Hepatocyte (in vitro differentiated cells): ENCODE results near the gene VWA1. TPM values are rescaled to one million over a fixed set of nuclear protein-coding genes. Genes with fewer than 3 reads are reported as not detected.

Source experiments
- DNase-seq: peaks from one replicate; pipeline ENCODE4 v3.0.0-alpha.2; 2016; ENCODE audit warnings: low spot score
- H2AFZ ChIP-seq: fragments of 200-600 bp; sonication (generic); 2 replicates; pipeline ENCODE4 v1.6.0; 2016; ENCODE audit warnings: antibody characterized with exemption, mild to moderate bottlenecking
- H3K27ac ChIP-seq: fragments of 200-600 bp; sonication (generic); 2 replicates; pipeline ENCODE4 v1.5.1; 2016; ENCODE audit warnings: mild to moderate bottlenecking
- H3K27me3 ChIP-seq: fragments of 200-600 bp; sonication (generic); 2 replicates; pipeline ENCODE4 v1.6.1; 2016
- H3K36me3 ChIP-seq: fragments of 200-600 bp; sonication (generic); replicated peaks from 2 replicates; pipeline ENCODE4 v1.5.1; 2016; ENCODE audit warnings: low read depth; ENCODE audit not compliant: insufficient read depth
- H3K4me1 ChIP-seq: fragments of 200-600 bp; sonication (generic); 2 replicates; pipeline ENCODE4 v1.5.1; 2016; ENCODE audit warnings: mild to moderate bottlenecking, moderate library complexity; ENCODE audit not compliant: insufficient read depth
- H3K4me2 ChIP-seq: fragments of 200-600 bp; sonication (generic); 2 replicates; pipeline ENCODE4 v1.6.0; 2016
- H3K4me3 ChIP-seq: fragments of 200-600 bp; sonication (generic); 2 replicates; pipeline ENCODE4 v1.5.1; 2016; ENCODE audit warnings: mild to moderate bottlenecking
- H3K79me2 ChIP-seq: fragments of 200-600 bp; sonication (generic); 2 replicates; pipeline ENCODE4 v1.6.0; 2017; ENCODE audit warnings: mild to moderate bottlenecking
- H3K9me2 ChIP-seq: fragments of 200-600 bp; sonication (generic); replicated peaks from 2 replicates; pipeline ENCODE4 v1.6.0; 2017; ENCODE audit warnings: mild to moderate bottlenecking; ENCODE audit not compliant: insufficient read depth
- H3K9me3 ChIP-seq: fragments of 200-600 bp; sonication (generic); 2 replicates; pipeline ENCODE4 v1.5.1; 2016; ENCODE audit warnings: low read depth, mild to moderate bottlenecking
- H4K20me1 ChIP-seq: fragments of 200-600 bp; sonication (generic); 2 replicates; pipeline ENCODE4 v1.6.0; 2016; ENCODE audit warnings: mild to moderate bottlenecking; ENCODE audit not compliant: insufficient read depth, poor library complexity, severe bottlenecking
- EZH2 ChIP-seq: fragments of 200-600 bp; sonication (generic); IDR thresholded peaks from 2 replicates; pipeline ENCODE4 v1.6.1; 2016; ENCODE audit warnings: antibody characterized with exemption, mild to moderate bottlenecking, borderline replicate concordance
- EZH2phosphoT487 ChIP-seq: fragments of 200-600 bp; sonication (generic); IDR thresholded peaks from one replicate; pipeline ENCODE4 v1.6.1; 2018; ENCODE audit warnings: antibody characterized with exemption, mild to moderate bottlenecking, low read depth, moderate library complexity; ENCODE audit not compliant: unreplicated experiment, severe bottlenecking
- WGBS: methylation state at CpG from one replicate; pipeline ENCODE4 v1.1.6; 2016; ENCODE audit warnings: low lambda C conversion rate; ENCODE audit errors: missing lambda C conversion rate; 5-methylcytosine and 5-hydroxymethylcytosine counted together
- polyA plus RNA-seq: library from polyadenylated mRNA; unstranded; fragments of >200 nt; fragmentation: Nextera tagmentation; extraction: Ambion mirVana; gene quantifications from 2 replicates; pipeline ENCODE4 v1.2.1, GENCODE V29; 2016
- total RNA-seq: library from RNA; depleted of rRNA; stranded (reverse); fragments of >200 nt; gene quantifications from 2 replicates; pipeline ENCODE4 v1.2.3, GENCODE V29; 2014
- TF ChIP-seq, protein P1 (sequence below): fragments of 200-600 bp; sonication (generic); IDR thresholded peaks from 2 replicates; pipeline ENCODE4 v1.5.1; 2016; ENCODE audit warnings: antibody characterized with exemption, mild to moderate bottlenecking; ENCODE audit not compliant: poor library complexity

Gene VWA1
- total and polyA plus RNA-seq, 2 experiments from 2014 or later: 37.7 to 114 TPM

DNA sequence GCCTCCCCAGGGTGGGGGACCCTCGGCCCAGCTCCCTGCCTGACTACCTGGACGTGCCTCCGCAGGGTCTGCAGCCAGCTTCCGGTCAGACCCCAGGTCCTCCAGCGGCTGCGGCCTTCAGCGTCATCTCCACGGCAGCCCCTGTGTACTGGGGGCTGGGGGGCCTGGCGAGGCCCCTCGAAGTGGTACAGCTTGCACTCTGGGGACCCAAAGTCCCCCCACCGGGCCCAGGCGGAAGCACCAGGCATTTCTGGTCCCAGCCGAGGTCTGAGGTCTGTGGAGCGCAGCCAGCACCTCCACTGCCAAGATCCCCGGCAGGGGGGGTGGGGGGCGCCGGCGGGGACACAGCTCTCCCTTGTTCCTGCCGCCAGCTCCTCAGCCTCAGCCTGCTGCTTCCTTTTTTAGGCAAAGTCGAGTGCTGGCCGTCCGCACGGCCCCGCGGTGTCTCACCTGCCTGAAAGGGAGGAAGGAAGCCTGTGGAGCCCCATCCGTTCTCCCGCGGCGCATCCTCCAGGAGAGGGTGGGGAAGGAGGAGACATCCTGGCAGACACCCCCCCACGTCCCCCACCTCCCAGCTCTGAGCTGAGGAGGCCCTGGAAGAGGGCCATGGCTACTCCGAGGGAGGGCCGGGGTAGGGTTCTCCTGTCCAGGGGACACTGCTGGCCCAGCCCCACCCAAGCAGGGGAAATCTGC is 1.2 kb upstream of the VWA1 start:
- DNase-seq: no peak
- H3K4me3 ChIP-seq: no peak overlapping the region
- WGBS: 54% methylated on average over 23 of the region's 32 CpGs
- H3K9me3 ChIP-seq: no peaks in the 10 kb centered on the region
- TF ChIP-seq EZH2phosphoT487 (no peak), EZH2 (no peak)
- TF ChIP-seq, protein P1, sequence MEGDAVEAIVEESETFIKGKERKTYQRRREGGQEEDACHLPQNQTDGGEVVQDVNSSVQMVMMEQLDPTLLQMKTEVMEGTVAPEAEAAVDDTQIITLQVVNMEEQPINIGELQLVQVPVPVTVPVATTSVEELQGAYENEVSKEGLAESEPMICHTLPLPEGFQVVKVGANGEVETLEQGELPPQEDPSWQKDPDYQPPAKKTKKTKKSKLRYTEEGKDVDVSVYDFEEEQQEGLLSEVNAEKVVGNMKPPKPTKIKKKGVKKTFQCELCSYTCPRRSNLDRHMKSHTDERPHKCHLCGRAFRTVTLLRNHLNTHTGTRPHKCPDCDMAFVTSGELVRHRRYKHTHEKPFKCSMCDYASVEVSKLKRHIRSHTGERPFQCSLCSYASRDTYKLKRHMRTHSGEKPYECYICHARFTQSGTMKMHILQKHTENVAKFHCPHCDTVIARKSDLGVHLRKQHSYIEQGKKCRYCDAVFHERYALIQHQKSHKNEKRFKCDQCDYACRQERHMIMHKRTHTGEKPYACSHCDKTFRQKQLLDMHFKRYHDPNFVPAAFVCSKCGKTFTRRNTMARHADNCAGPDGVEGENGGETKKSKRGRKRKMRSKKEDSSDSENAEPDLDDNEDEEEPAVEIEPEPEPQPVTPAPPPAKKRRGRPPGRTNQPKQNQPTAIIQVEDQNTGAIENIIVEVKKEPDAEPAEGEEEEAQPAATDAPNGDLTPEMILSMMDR: no peak
- peak overlapping the region; percentile 96 for H3K4me2 ChIP-seq
- peaks cover 75% of the 10 kb centered on the region for H3K4me1 ChIP-seq
- no peaks in the 10 kb centered on the region for H3K9me2 ChIP-seq
- peak overlapping the region; percentile 96 for H3K27ac ChIP-seq
- H3K27me3 ChIP-seq: no peaks in the 10 kb centered on the region
- no peaks in the 10 kb centered on the region for H3K36me3 ChIP-seq
- H4K20me1 ChIP-seq: no peaks in the 10 kb centered on the region
- H3K79me2 ChIP-seq: peaks cover 18% of the 10 kb centered on the region
- H2AFZ ChIP-seq: no peak overlapping the region

DNA sequence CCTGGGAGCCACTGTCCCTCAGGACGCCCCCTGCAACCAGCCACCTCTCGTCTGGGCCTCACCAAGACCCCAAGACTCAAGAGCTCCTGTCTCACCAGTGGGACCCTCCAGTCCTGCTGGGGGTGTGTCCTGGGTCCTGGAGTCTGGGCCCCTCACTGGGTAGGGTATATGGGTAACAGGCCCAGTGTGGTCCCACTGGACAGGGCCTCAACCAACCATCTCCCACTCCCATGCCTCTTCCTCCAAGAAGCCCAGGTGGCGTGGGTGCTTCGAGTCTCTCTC is 725 bp upstream of the VWA1 start:
- H3K4me3 ChIP-seq: no peak overlapping the region
- no peaks in the 10 kb centered on the region for H3K27me3 ChIP-seq
- no peaks in the 10 kb centered on the region for H3K9me3 ChIP-seq
- no peaks in the 10 kb centered on the region for H3K36me3 ChIP-seq
- 86% methylated on average over 4 of the region's 4 CpGs for WGBS
- no peak for DNase-seq
- peaks cover 75% of the 10 kb centered on the region for H3K4me1 ChIP-seq
- H3K79me2 ChIP-seq: peaks cover 18% of the 10 kb centered on the region
- peak overlapping the region; percentile 96 for H3K4me2 ChIP-seq
- no peaks in the 10 kb centered on the region for H4K20me1 ChIP-seq
- peak overlapping the region; percentile 96 for H3K27ac ChIP-seq
- TF ChIP-seq EZH2: no peak
- TF ChIP-seq EZH2phosphoT487: no peak
- TF ChIP-seq, protein P1: no peak
- no peaks in the 10 kb centered on the region for H3K9me2 ChIP-seq
- H2AFZ ChIP-seq: peak overlapping the region; percentile 26

DNA sequence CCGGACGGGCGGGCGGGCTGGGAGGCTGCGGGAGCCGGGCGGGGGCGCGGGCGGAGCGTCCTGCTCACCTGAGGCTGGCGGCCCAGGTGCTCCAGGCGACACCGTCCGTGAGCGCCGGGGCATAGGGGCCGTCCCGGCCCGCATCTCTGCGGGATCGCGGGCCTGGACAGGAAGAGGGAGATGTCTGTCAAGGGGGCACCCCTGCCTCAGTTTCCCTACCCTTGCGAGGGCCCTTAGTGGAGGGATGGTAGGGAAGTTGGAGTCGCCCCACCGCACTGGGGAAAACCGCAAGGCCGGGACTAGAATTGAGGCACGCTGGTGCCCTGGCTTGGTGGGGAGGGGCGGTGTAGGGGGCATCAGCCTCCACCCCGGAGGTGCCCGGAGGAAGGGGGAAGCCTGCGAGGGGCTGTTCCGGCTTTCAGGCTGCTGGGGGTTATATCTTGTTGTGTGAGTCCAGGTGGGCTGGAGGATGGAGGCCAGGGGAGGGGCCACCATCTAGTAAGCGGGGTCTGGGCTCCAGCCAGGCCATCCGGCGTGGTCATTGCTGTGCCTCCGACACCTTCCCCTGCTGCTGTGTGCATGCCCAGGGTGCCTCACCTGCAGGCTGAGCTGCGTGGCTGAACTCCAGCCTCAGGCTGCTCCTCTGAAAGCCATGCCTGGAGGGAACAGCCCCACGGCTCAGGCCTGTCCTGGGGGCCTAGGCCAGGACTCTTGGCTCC is 580 bp downstream of the VWA1 start:
- TF ChIP-seq EZH2phosphoT487 (no peak), EZH2 (no peak)
- TF ChIP-seq, protein P1: no peak
- Histone ChIP-seq H3K4me1 (peaks cover 68% of the 10 kb centered on the region), H3K4me2 (peak overlapping the region; percentile 96), H3K36me3 (no peaks in the 10 kb centered on the region), H3K79me2 (peaks cover 18% of the 10 kb centered on the region), H3K27me3 (no peaks in the 10 kb centered on the region), H4K20me1 (no peaks in the 10 kb centered on the region), H3K27ac (peak overlapping the region; percentile 19), H2AFZ (no peak overlapping the region), H3K9me2 (no peaks in the 10 kb centered on the region), H3K4me3 (peak overlapping the region; percentile 45), H3K9me3 (no peaks in the 10 kb centered on the region)
- 28% methylated on average over 24 of the region's 40 CpGs for WGBS
- no peak for DNase-seq
